SKM-1 (cell line): ENCODE data around the gene MT1H.
"Not testable (repeated sequence)": the region's sequence is repeated elsewhere in the genome, so short reads cannot be mapped to it uniquely, and the experiment has no call there.

Experiments
- DNase-seq: peaks from one replicate; lab custom pipeline; 2025; ENCODE audit not compliant: unreplicated experiment; lab: John Stamatoyannopoulos, UW

MT1H gene

GRCh38 chr16:56669005-56669839 is at the start of gene MT1H:
TSS of gene MT1H (plus strand) at chr16:56669814. CDS start at chr16:56669885, 71 bp downstream.
- DNase-seq = no peak

DNA sequence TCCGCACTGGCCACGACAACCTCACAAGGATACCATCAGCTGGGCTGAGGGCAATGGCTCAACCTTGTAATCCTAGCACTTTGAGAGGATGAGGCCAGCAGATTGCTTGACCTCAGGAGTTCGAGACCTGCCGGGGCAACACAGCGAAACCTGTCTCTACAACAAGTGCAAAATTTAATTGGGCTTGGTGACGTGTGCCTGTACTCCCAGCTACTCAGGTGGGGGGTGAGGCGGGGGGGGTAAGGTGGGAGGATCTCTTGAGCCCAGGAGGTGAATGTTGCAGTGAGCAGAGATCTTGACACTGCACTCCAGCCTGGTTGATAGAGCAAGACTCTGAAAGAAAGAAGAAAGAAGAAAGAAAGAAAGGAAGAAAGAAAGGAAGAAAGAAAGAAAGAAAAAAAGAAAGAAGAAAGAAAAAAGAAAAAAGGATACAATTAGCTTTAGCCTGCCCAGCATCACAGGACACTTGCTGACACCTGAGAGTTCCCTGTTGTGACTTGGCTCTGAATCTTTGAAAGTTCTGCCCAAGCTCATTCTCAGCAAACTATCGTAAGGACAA is 49.2 kb upstream of the MT1H start:
- no peak for DNase-seq

DNA sequence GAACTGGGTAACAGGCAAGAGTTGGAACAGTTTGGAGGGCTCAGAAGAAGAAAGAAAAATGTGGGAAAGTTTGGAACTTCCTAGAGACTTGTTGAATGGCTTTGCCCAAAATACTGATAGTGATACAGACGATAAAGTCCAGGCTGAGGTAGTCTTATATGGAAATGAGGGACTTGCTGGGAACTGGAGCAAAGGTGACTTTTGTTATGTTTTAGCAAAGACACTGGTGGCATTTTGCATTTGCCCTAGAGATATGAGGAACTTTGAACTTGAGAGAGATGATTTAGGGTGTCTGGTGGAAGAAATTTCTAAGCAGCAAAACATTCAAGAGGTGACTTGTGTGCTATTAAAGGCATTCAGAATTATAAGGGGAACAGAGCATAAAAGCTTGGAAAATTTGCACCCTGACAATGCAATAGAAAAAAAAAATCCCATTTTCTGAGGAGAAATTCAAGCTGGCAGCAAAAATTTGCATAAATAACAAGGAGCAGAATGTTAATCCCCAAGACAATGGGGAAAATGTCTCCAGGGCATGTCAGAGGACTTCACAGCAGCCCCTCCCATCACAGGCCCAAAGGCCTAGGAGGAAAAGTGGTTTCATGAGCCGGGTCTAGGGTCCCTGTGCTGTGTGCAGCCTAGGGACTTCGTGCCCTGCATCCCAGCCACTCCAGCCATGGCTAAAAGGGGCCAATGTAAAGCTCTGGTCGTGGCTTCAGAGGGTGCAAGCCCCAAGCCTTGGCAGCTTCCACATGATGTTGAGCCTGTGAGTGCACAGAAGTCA is 47.8 kb upstream of the MT1H start:
- not testable (repeated sequence) for DNase-seq

DNA sequence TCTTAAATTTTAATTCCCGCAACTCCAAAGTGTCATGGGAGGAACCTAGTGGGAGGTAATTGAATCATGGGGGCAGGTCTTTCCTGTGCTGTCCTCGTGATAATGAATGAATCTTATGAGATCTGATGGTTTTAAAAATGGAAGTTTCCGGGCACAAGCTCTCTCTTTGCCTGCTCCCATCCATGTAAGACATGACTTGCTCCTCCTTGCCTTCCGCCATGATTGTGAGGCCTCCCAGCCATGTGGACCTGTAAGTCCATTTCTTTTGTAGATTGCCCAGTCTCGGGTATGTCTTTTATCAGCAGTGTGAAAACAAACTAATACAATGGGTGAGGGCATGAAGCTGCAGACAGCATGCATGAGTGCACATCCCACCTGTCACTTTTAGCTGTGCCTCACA is 46.4 kb upstream of the MT1H start:
- not testable (repeated sequence) for DNase-seq

GRCh38 chr16:56623637-56624036 is 46.0 kb upstream of the MT1H start:
- DNase-seq = no peak

DNA sequence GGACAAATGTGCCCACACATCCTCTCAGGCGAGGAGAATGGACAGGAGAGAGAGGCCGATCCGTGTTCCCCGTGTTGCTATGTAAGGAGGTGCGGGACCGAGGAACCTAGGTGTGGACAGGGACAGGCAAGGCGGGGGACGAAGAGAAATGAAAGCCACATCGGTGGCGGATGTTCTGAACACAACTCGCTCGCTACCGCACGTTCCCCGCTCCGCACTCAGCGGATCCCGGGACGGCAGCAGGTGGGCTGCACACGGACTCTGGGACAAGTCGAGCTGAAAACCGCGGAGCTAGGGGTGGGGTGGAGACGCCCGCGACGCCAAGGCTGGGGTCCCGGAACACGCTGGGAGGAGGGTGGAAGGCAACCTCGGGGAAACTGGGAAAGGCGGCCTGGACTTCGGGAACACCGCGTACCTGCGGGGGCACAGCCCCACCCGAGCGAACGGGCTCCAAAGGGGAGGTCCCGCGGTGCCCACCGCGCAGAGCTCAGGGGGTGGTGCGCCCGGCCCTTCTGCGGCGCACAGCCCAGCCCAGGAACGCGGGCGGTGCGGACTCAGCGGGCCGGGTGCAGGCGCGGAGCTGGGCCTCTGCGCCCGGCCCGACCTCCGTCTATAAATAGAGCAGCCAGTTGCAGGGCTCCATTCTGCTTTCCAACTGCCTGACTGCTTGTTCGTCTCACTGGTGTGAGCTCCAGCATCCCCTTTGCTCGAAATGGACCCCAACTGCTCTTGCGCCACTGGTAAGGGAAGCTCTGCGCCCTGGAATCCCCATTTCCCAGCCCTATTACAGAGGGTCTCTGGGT is 44.3 kb upstream of the MT1H start, which contains the start of gene MT1E:
MT1E (plus strand) TSS at position 642 of the 803 bp plus-strand sequence; CDS start at position 713, 71 bp downstream.
- peak; percentile 25 for DNase-seq

GRCh38 chr16:56625943-56626654 is 43.5 kb upstream of the MT1H start:
- DNase-seq = no peak

DNA sequence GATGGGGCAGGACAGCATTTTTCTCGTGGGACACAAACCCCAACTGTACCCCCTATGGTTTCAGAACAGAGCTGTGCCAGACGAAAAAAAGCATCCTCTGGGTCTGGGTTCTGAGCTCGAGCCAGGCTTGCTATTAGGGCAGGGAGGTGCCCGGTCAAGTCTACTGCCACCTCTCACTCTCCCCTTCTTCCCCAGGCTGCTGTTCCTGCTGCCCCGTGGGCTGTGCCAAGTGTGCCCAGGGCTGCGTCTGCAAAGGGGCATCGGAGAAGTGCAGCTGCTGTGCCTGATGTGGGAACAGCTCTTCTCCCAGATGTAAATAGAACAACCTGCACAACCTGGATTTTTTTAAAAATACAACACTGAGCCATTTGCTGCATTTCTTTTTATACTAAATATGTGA is 42.9 kb upstream of the MT1H start:
- DNase-seq = no peak

DNA sequence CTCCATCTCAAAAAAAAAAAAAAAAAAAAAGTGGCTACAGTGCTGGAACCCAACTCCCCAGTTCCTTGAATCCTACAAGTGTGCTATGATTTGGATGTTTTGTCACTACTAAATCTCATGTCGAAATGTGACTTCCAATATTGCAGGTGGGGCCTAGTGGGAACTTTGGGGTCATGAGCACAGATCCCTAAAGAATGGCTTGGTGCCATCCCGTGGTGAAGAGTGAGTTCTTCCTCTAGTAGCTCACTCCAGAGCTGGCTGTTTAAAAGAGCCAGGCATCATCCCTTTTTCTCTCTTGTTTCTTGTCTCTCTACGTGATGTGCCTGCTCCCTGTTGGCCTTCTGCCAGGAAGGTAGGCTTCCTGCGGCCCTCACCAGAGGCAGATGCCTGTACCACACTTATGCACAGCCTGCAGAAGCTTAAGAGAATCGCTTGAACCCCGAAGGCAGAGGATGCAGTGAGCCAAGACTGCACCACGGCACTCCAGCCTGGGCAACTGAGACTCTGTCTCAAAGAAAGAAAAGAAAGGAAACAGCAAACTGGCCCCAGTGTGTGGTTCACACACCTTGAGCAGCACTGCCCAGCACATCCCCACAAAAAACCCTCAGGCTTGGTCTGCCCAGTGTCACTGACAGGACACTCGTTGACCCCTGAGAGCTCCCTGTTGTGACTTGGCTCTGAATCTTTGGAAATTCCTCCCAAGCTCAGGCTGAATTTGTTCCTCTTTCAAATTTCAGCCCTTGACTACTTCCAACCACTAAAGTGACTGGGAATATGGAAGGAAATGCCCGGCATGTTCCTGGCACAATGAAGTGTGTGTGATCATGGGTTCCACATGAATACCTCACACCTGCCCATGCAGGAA is 40.9 kb upstream of the MT1H start:
- no peak for DNase-seq

GRCh38 chr16:56629531-56629930 is 40.1 kb upstream of the MT1H start:
- DNase-seq = no peak

DNA sequence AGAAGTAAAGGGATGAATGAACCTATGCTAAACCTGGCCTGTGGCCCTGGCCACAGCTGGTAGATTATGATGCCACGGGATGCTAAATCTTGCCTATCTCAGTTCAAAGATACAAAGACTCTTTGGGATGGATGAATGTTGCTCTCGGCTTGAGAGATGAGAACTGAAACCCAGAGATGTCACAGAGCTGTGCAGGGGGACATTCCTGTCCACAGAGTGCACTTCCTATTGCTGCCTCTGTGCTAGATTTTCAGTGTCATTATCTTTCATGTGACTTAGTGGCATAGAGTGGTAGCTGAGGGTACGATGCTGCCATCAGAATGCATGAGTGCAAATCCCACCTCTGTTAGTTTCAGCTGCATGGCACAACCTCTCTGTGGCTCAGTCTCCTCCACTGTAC is 39.5 kb upstream of the MT1H start:
- no peak for DNase-seq

DNA sequence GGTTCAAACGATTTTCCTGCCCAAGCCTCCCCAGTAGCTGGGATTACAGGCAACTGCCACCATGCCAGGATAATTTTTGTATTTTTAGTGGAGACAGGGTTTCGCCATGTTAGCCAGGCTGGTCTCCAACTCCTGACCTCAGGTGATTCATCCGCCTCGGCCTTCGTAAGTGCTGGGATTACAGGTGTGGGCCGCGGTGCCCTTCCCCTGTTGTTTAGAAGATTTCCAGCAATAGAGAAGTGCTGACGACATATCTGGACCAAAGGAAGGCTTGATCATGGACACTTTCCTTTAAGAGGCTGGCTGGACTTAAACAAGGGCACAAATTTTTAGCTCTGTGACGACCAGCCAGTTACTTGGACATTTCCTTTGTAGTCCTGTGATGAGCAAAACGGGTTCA is 38.4 kb upstream of the MT1H start:
- no peak for DNase-seq

- no peak for DNase-seq
These were observed 37.8 kb upstream of the MT1H start for GRCh38 chr16:56631832-56632155.

- no peak for DNase-seq
These were observed 37.3 kb upstream of the MT1H start, which contains the start of gene MT1M for GRCh38 chr16:56632156-56632847. TSS of gene MT1M (plus strand) at chr16:56632659. CDS start at chr16:56632732, 73 bp downstream.

DNA sequence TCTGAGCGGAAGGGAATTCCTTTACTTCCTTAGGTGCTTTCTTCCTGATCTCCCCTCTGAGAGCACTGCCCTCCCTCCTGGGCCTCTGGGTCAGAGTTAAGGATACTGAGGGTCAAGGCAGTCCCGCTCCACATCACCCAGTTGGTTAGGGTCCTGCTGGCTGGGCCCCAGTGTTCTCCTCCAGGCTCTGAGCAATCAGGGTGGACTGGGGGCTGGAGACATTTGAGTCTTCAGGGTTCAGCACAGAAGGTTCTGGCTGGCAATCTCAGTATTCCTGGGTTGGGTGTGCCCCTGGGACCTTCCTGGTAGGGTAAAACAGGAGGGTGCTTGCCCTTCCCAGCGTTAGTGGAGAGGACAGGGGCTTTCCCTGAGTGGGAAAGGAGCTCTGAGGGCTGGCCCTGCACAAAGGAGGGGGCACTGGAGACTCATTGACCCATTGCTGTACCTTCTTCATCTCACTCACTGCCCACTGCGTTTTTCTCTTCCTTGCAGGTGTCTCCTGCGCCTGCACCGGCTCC is 36.7 kb upstream of the MT1H start:
- DNase-seq = no peak

DNA sequence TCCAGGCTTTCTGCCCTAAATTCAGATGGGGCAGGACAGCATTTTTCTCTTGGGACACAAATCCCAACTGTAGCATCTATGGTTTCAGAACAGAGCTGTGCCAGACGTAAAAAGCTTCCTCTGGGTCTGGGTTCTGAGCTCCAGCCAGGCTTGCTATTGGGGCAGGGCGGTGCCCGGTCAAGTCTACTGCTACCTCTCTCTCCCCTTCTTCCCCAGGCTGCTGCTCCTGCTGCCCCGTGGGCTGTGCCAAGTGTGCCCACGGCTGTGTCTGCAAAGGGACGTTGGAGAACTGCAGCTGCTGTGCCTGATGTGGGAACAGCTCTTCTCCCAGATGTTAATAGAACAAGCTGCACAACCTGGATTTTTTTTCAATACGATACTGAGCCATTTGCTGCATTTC is 36.1 kb upstream of the MT1H start:
- no peak for DNase-seq

GRCh38 chr16:56634715-56635440 is 34.7 kb upstream of the MT1H start:
- DNase-seq = no peak

- DNase-seq = no peak
These were observed 34.1 kb upstream of the MT1H start for GRCh38 chr16:56635441-56635967.
